ENCODE results near the gene PDE6A. TPM values are rescaled to one million over a fixed set of nuclear protein-coding genes. Genes with fewer than 3 reads are reported as not detected.

PDE6A gene
- total and polyA plus RNA-seq, 9 of the 15 experiments (the other 6 are each of a cell fraction or from before 2014, with no cell fraction given) = 0.01 to 0.04 (median 0.01) TPM; not detected in 6

DNA sequence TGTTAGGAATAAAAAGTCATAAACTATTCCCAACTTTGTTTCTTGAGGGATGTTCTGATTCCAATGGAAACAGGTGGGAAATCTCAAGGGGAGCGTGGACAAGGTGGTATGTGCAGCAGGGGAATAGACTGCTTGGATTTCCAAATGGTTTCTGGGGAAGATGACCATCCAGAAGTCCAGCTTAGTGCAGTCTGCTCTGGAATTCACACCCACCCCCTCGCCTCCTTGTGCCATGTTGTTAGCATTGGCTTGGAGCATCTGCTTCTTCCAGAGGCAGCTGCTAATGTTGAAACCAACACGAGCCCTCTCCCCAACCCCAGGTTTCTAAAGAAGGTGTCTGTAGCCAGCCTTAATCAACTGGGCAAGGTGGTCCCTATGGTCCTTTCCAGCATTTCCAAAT lies 90.9 kb downstream of the PDE6A start:
- H2AFZ ChIP-seq (ENCODE audit: low read depth, low read length) = no peak overlapping the region
- BruUV-seq (replicated peaks) = no TSS peak
- no peaks in the 10 kb centered on the region for H3K4me1 ChIP-seq (replicated peaks in 1 of 2; ENCODE audit: control insufficient read depth in 2 of 2, insufficient read depth in 2 of 2, low read length in 2 of 2)
- peaks cover 32% of the 10 kb centered on the region for H3K36me3 ChIP-seq (ENCODE audit: control insufficient read depth, insufficient read depth, low read length)
- 79% methylated on average over 3 of the region's 3 CpGs for WGBS (ENCODE audit: insufficient coverage, low coverage, missing lambda C conversion rate)
- H3K9me3 ChIP-seq (replicated peaks; ENCODE audit: control insufficient read depth, insufficient read depth, low read depth, low read length) = no peaks in the 10 kb centered on the region
- no peak overlapping the region for H3K4me2 ChIP-seq (ENCODE audit: insufficient read depth, low read length)
- ChIA-PET CTCF (ENCODE audit: low intra/inter-chr PET ratio) (interaction anchor here (0.8 to 2.3 kb wide), 7 partner anchors 12 to 471 kb away, joined by 3 to 9 read pairs (median 4); no protein-coding TSS in a partner anchor), POLR2A (interaction anchor here (1.0 to 1.4 kb wide), 6 partner anchors 8 to 105 kb away, joined by 3 to 5 read pairs (median 4); no protein-coding TSS in a partner anchor)
- no peak for DNase-seq (ENCODE audit: extremely low read depth in 1 of 4, low spot score in 3 of 4)
- no peak for ATAC-seq
- no peaks in the 10 kb centered on the region; the same call in 1 of the 2 replicates for H4K20me1 ChIP-seq (replicated peaks; ENCODE audit: control insufficient read depth, insufficient read depth, low read length)
- no peak for FAIRE-seq
- H3K4me3 ChIP-seq = no peak overlapping the region
- no peaks in the 10 kb centered on the region for H3K9me1 ChIP-seq (ENCODE audit: control insufficient read depth, insufficient read depth, low read length)
- no peaks in the 10 kb centered on the region for H3K79me2 ChIP-seq (ENCODE audit: control insufficient read depth, insufficient read depth, low read length)
- no peak overlapping the region for H3K27ac ChIP-seq (ENCODE audit: extremely low read depth, low read depth, low read length)
- intact Hi-C loops (cut with micrococcal nuclease) (loop anchor here (1.0 to 5.0 kb wide), 3 partner anchors 109 to 217 kb away; partner anchors contain the start of gene SLC26A2), in situ Hi-C loops (cut with MboI) (loop anchor here (10.0 kb wide), 1 partner anchor 111 kb away; the partner anchor contains the start of gene SLC26A2)
- H3K9ac ChIP-seq (ENCODE audit: insufficient read depth in 1 of 2, low read depth in 2 of 2, low read length in 2 of 2) = no peak overlapping the region
- no peaks in the 10 kb centered on the region for H3K27me3 ChIP-seq (ENCODE audit: control insufficient read depth in 2 of 2, insufficient read depth in 2 of 2, low read length in 2 of 2)
- TF ChIP-seq ZNF644 (tag; IDR thresholded peaks at IDR 0.05; ENCODE audit: low read depth) (no peak), POU5F1 (IDR thresholded peaks at IDR 0.05; ENCODE audit: borderline replicate concordance, low read depth, low read length, partially characterized antibody) (no peak), SMARCA4 (IDR thresholded peaks at IDR 0.05) (no peak), ZNF253 (CRISPR knock-in tag; conservative IDR thresholded peaks at IDR 0.05) (no peak), PHTF2 (CRISPR knock-in tag; IDR thresholded peaks at IDR 0.05) (no peak), ZNF764 (CRISPR knock-in tag; IDR thresholded peaks at IDR 0.05; ENCODE audit: low read depth) (no peak), TEAD2 (tag; IDR thresholded peaks at IDR 0.05) (no peak), ZNF75A (CRISPR knock-in tag; IDR thresholded peaks at IDR 0.05) (no peak), SIN3B (IDR thresholded peaks at IDR 0.05; ENCODE audit: low read depth) (no peak), ZNF79 (CRISPR knock-in tag; IDR thresholded peaks at IDR 0.05; ENCODE audit: low read depth) (no peak), POLR2AphosphoS5 (IDR thresholded peaks at IDR 0.05; ENCODE audit: control insufficient read depth, insufficient read depth, low read depth, low read length) (no peak), ZNF224 (CRISPR knock-in tag; IDR thresholded peaks at IDR 0.05) (no peak), CSDE1 (IDR thresholded peaks at IDR 0.05) (no peak)
- TF ChIP-seq, protein P1, sequence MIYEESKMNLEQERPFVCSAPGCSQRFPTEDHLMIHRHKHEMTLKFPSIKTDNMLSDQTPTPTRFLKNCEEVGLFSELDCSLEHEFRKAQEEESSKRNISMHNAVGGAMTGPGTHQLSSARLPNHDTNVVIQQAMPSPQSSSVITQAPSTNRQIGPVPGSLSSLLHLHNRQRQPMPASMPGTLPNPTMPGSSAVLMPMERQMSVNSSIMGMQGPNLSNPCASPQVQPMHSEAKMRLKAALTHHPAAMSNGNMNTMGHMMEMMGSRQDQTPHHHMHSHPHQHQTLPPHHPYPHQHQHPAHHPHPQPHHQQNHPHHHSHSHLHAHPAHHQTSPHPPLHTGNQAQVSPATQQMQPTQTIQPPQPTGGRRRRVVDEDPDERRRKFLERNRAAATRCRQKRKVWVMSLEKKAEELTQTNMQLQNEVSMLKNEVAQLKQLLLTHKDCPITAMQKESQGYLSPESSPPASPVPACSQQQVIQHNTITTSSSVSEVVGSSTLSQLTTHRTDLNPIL (CRISPR knock-in tag; IDR thresholded peaks at IDR 0.05) = no peak
- TF ChIP-seq, protein P2, sequence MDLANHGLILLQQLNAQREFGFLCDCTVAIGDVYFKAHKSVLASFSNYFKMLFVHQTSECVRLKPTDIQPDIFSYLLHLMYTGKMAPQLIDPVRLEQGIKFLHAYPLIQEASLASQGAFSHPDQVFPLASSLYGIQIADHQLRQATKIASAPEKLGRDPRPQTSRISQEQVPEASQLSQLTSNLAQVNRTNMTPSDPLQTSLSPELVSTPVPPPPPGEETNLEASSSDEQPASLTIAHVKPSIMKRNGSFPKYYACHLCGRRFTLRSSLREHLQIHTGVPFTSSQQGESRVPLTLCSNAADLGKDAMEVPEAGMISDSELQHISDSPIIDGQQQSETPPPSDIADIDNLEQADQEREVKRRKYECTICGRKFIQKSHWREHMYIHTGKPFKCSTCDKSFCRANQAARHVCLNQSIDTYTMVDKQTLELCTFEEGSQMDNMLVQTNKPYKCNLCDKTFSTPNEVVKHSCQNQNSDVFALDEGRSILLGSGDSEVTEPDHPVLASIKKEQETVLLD (IDR thresholded peaks at IDR 0.05) = no peak
- TF ChIP-seq, protein P3, sequence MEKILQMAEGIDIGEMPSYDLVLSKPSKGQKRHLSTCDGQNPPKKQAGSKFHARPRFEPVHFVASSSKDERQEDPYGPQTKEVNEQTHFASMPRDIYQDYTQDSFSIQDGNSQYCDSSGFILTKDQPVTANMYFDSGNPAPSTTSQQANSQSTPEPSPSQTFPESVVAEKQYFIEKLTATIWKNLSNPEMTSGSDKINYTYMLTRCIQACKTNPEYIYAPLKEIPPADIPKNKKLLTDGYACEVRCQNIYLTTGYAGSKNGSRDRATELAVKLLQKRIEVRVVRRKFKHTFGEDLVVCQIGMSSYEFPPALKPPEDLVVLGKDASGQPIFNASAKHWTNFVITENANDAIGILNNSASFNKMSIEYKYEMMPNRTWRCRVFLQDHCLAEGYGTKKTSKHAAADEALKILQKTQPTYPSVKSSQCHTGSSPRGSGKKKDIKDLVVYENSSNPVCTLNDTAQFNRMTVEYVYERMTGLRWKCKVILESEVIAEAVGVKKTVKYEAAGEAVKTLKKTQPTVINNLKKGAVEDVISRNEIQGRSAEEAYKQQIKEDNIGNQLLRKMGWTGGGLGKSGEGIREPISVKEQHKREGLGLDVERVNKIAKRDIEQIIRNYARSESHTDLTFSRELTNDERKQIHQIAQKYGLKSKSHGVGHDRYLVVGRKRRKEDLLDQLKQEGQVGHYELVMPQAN (IDR thresholded peaks at IDR 0.05; ENCODE audit: borderline replicate concordance) = no peak
